A549 (cell line): ENCODE measurements around the gene PHACTR2. TPM values are rescaled to one million over a fixed set of nuclear protein-coding genes. Genes with fewer than 3 reads are reported as not detected.

Experiments used
- ATAC-seq, 2 experiments: fragments of 200-7000 bp in 1 of 2; fragments of >200 bp in 1 of 2; cut with Nextera tagmentation in 1 of 2; cut with Tn5 transposase in 1 of 2; 3 replicates each; pipeline versions ENCODE4 v1.8.0 to v1.9.1; 2018 to 2020; ENCODE audit warnings: mild to moderate bottlenecking in 1 of 2, moderate library complexity in 1 of 2
- CTCF ChIA-PET: fragments of 300-600 bp; sonication (Branson Sonifier 250); formaldehyde crosslinking; extraction: SDS; loops from one replicate; lab custom pipeline; 2021; ENCODE audit warnings: antibody characterized with exemption, inconsistent platforms; lab: Yijun Ruan, JAX
- POLR2A ChIA-PET: fragments of 350-600 bp; formaldehyde crosslinking; extraction: SDS; loops from one replicate; lab custom pipeline; 2021; ENCODE audit warnings: antibody characterized with exemption, inconsistent platforms; lab: Yijun Ruan, JAX
- DNase-seq, 2 experiments: peaks; one replicate each; pipeline versions ENCODE4 v3.0.0 to v3.0.0-alpha.2; 2011 to 2016; ENCODE audit warnings: low read depth in 1 of 2, low spot score in 1 of 2
- FAIRE-seq: peaks from 2 replicates; lab custom pipeline; 2011; peaks lifted over from hg19 to GRCh38; lab: Jason Lieb, UNC
- H3K27ac ChIP-seq, 2 experiments: fragments of >200 bp; sonication (Bioruptor Twin); formaldehyde crosslinking; 3 replicates each; pipeline ENCODE4 v1.5.1; 2016 to 2017
- H3K4me1 ChIP-seq: fragments of >200 bp; sonication (Bioruptor Twin); formaldehyde crosslinking; 3 replicates; pipeline ENCODE4 v1.6.1; 2016
- H3K4me2 ChIP-seq: fragments of >200 bp; sonication (Bioruptor Twin); formaldehyde crosslinking; 3 replicates; pipeline ENCODE4 v1.6.1; 2016
- H3K4me3 ChIP-seq: fragments of >200 bp; sonication (Bioruptor Twin); formaldehyde crosslinking; 3 replicates; pipeline ENCODE4 v1.5.1; 2016
- H3K9me3 ChIP-seq: fragments of >200 bp; sonication (Bioruptor Twin); formaldehyde crosslinking; 3 replicates; pipeline ENCODE4 v1.6.1; 2016
- BHLHE40 ChIP-seq: IDR thresholded peaks from 2 replicates; pipeline ENCODE4 v1.6.1; 2012; ENCODE audit warnings: low read depth, low read length, inconsistent platforms
- EP300 ChIP-seq, 2 experiments: fragments of >200 bp; sonication (Bioruptor Twin); formaldehyde crosslinking; IDR thresholded peaks; 2 replicates in 1 of 2; 3 replicates in 1 of 2; pipeline ENCODE4 v1.6.1; 2016 to 2017
- ESRRA ChIP-seq: fragments of 150-350 bp; IDR thresholded peaks from 2 replicates; pipeline ENCODE4 v1.6.1; 2014; ENCODE audit warnings: mild to moderate bottlenecking, low read length, borderline replicate concordance
- FOXS1 ChIP-seq: fragments of 250-450 bp; sonication (Bioruptor Pico); IDR thresholded peaks from 2 replicates; pipeline ENCODE4 v1.5.0; 2020; ENCODE audit warnings: mild to moderate bottlenecking, moderate library complexity
- HDAC2 ChIP-seq: fragments of 200-600 bp; sonication (generic); IDR thresholded peaks from 2 replicates; pipeline ENCODE4 v1.6.1; 2016
- HOXB13 ChIP-seq: fragments of 250-450 bp; sonication (Bioruptor Pico); IDR thresholded peaks from 2 replicates; pipeline ENCODE4 v1.5.0; 2020; ENCODE audit warnings: low read depth, mild to moderate bottlenecking, moderate library complexity
- HOXB5 ChIP-seq: fragments of 250-450 bp; sonication (Bioruptor Pico); IDR thresholded peaks from 2 replicates; pipeline ENCODE4 v1.5.0; 2020; ENCODE audit warnings: mild to moderate bottlenecking, moderate library complexity
- KDM1A ChIP-seq: fragments of 200-600 bp; sonication (generic); IDR thresholded peaks from 2 replicates; pipeline ENCODE4 v1.6.1; 2016; ENCODE audit warnings: low read depth, mild to moderate bottlenecking
- MAFK ChIP-seq: fragments of 450-650 bp; IDR thresholded peaks from 2 replicates; pipeline ENCODE4 v1.6.1; 2014; ENCODE audit not compliant: partially characterized antibody
- NFE2L2 ChIP-seq: fragments of 150-350 bp; conservative IDR thresholded peaks from 2 replicates; pipeline ENCODE4 v1.6.1; 2014; ENCODE audit warnings: low read length
- NPAS2 ChIP-seq: fragments of 250-450 bp; sonication (Bioruptor Pico); IDR thresholded peaks from 2 replicates; pipeline ENCODE4 v1.8.0; 2022; ENCODE audit warnings: mild to moderate bottlenecking, moderate library complexity, borderline replicate concordance
- NR3C1 ChIP-seq: fragments of >200 bp; sonication (Bioruptor Twin); formaldehyde crosslinking; IDR thresholded peaks from 3 replicates; pipeline ENCODE4 v1.6.1; 2017
- PHF8 ChIP-seq: fragments of 200-600 bp; sonication (generic); IDR thresholded peaks from 2 replicates; pipeline ENCODE4 v1.6.1; 2016; ENCODE audit warnings: low read depth, mild to moderate bottlenecking, antibody characterized with exemption, moderate library complexity, borderline replicate concordance
- POLR2A ChIP-seq: IDR thresholded peaks from 2 replicates; pipeline ENCODE4 v1.6.1; 2012; ENCODE audit warnings: mild to moderate bottlenecking, low read length
- RARB ChIP-seq: fragments of 250-450 bp; sonication (Bioruptor Pico); IDR thresholded peaks from 2 replicates; pipeline ENCODE4 v1.8.0; 2021; ENCODE audit warnings: mild to moderate bottlenecking, moderate library complexity
- REST ChIP-seq: fragments of 200-600 bp; sonication (generic); IDR thresholded peaks from 2 replicates; pipeline ENCODE4 v1.6.1; 2016; ENCODE audit warnings: antibody characterized with exemption, mild to moderate bottlenecking, moderate library complexity
- SMC3 ChIP-seq: fragments of >200 bp; sonication (Bioruptor Twin); formaldehyde crosslinking; IDR thresholded peaks from 3 replicates; pipeline ENCODE4 v1.6.1; 2018; ENCODE audit warnings: inconsistent platforms
- SREBF2 ChIP-seq: fragments of 450-650 bp; IDR thresholded peaks from 2 replicates; pipeline ENCODE4 v1.6.1; 2014; ENCODE audit warnings: mild to moderate bottlenecking, moderate library complexity
- TFCP2L1 ChIP-seq: fragments of 250-450 bp; sonication (Bioruptor Pico); IDR thresholded peaks from 2 replicates; pipeline ENCODE4 v1.5.0; 2021; ENCODE audit warnings: mild to moderate bottlenecking
- ZFP36 ChIP-seq: fragments of 450-650 bp; IDR thresholded peaks from 2 replicates; pipeline ENCODE4 v1.6.1; 2014; ENCODE audit warnings: borderline replicate concordance; ENCODE audit not compliant: partially characterized antibody
- ZNF302 ChIP-seq: fragments of 250-450 bp; sonication (Bioruptor Pico); IDR thresholded peaks from 2 replicates; pipeline ENCODE4 v1.9.0; 2021; ENCODE audit warnings: inconsistent platforms, mild to moderate bottlenecking, moderate library complexity
- WGBS: methylation state at CpG from one replicate; pipeline ENCODE4 v1.1.6; 2017; ENCODE audit errors: missing lambda C conversion rate; 5-methylcytosine and 5-hydroxymethylcytosine counted together
- polyA plus RNA-seq, 4 experiments: library from polyadenylated mRNA; depleted of rRNA in 3 of 4; stranded (reverse); fragments of >200 nt; fragmentation: RNase III in 1 of 4; extraction: RNeasy Plus Mini Kit Qiagen cat#74134 plus additional on column Dnase treatment in 1 of 4; gene quantifications; 2 replicates in 3 of 4; 3 replicates in 1 of 4; pipeline ENCODE4 v1.2.3, GENCODE V29; 2011 to 2017
- TF ChIP-seq, protein P1 (sequence below): fragments of >200 bp; sonication (Bioruptor Twin); formaldehyde crosslinking; IDR thresholded peaks from 2 replicates; pipeline ENCODE4 v1.6.1; 2016

The PHACTR2 gene
- polyA plus RNA-seq, 2 of the 4 experiments (the other 2 are of a cell fraction) = 2.5 to 10.4 TPM

DNA sequence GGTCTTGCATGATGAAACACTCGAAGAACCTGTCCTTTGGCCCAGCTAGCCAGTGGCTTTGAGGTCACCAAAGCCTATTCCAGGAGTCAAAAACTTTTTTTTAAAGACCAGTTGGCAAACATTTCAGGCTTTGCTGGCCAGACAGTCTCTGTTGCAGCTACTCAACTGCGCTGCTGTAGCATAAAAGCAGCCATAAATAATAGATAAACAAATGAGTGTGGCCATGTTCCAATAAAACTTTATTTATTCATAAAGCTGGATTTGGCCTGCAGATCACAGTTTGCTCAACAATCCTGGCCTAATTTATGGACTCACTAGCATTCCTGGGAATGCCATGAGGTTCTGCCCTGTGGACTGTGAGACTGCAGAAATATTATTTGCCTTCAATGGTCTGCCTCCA, 96.6 kb downstream of the PHACTR2 start:
- no peaks in the 10 kb centered on the region for H3K4me1 ChIP-seq
- no peak overlapping the region for H3K4me2 ChIP-seq
- H3K27ac ChIP-seq = no peak overlapping the region
- DNase-seq = no peak
- POLR2A ChIA-PET = no interaction called here
- 73% methylated on average over 2 of the region's 2 CpGs for WGBS
- CTCF ChIA-PET = no interaction called here
- ATAC-seq = no peak
- no peak overlapping the region for H3K4me3 ChIP-seq
- TF ChIP-seq POLR2A (no peak), TFCP2L1 (no peak), HOXB13 (no peak), SMC3 (no peak), ESRRA (no peak), NR3C1 (no peak), NPAS2 (CRISPR knock-in tag) (no peak), EP300 (IDR thresholded peaks at IDR 0.05) (no peak), REST (no peak), FOXS1 (CRISPR knock-in tag) (no peak), RARB (CRISPR knock-in tag) (no peak)
- H3K9me3 ChIP-seq = no peaks in the 10 kb centered on the region
- FAIRE-seq = no peak

DNA sequence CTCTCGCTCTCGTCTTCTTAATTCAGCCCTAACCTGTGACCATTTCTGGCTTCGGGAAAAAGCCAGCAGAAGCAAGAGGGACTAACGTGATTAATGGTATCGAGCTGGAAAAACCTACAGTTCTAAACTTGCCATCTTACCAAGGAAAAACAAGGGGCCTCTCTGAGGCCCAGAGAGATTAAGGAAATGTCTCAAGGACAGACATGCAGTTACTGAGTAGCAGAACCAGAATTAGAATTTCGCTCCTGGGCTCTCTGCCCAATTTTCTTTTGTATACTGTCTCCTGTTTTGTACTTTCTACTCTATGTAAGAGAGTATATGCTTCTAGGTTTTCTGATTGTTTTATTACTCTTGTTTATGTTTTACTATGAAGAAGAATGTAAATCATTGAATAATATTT, 97.6 kb downstream of the PHACTR2 start:
- ATAC-seq = no peak
- H3K27ac ChIP-seq = no peak overlapping the region

GRCh38 chr6:143778926-143779325, 101.2 kb downstream of the PHACTR2 start:
- ChIA-PET POLR2A (no interaction called here), CTCF (interaction anchor here (0.7 kb wide), 1 partner anchor 197 kb away, joined by 5 read pairs; no protein-coding TSS in a partner anchor)
- 65% methylated on average over 2 of the region's 2 CpGs for WGBS
- H3K4me1 ChIP-seq = no peaks in the 10 kb centered on the region
- no peak overlapping the region for H3K4me3 ChIP-seq
- ATAC-seq = no peak
- DNase-seq = no peak
- H3K9me3 ChIP-seq = no peaks in the 10 kb centered on the region
- TF ChIP-seq ZNF302 (no peak), HDAC2 (no peak), NFE2L2 (no peak)
- no peak overlapping the region for H3K27ac ChIP-seq
- H3K4me2 ChIP-seq = no peak overlapping the region
- FAIRE-seq = no peak

More for the DNA sequence above, 97.6 kb downstream of the PHACTR2 start:
- TF ChIP-seq KDM1A (no peak), ZNF302 (no peak), HDAC2 (no peak), ZFP36 (no peak), SREBF2 (no peak), HOXB5 (CRISPR knock-in tag) (no peak), PHF8 (no peak), MAFK (no peak), BHLHE40 (no peak)
- TF ChIP-seq, protein P1, sequence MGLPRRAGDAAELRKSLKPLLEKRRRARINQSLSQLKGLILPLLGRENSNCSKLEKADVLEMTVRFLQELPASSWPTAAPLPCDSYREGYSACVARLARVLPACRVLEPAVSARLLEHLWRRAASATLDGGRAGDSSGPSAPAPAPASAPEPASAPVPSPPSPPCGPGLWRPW = no peak
- TF ChIP-seq, all 56 proteins: peak for 0
- no peak for DNase-seq
- CTCF ChIA-PET = no interaction called here
- Histone ChIP-seq H3K4me2 (no peak overlapping the region), H3K9me3 (no peaks in the 10 kb centered on the region), H3K4me3 (no peak overlapping the region), H3K4me1 (no peaks in the 10 kb centered on the region)
- POLR2A ChIA-PET = no interaction called here
- WGBS = 97% methylated on average over 6 of the region's 6 CpGs
- no peak for FAIRE-seq
